Frontal cortex (tissue), 1 donor: ENCODE results near the gene DTX2. TPM values are rescaled to one million over a fixed set of nuclear protein-coding genes. Genes with fewer than 3 reads are reported as not detected.

Source experiments
- small RNA-seq: library from RNA; depleted of rRNA; stranded (forward); fragments of <200 nt; gene quantifications from one replicate; pipeline ENCODE3, GENCODE V24; 2014
- total RNA-seq: library from RNA; depleted of rRNA; stranded (reverse); fragments of >200 nt; gene quantifications from one replicate; pipeline ENCODE4 v1.2.3, GENCODE V29; 2014

The DTX2 gene
- total RNA-seq, 1 donor from 2014 or later = 1.6 TPM

Small RNA genes within 50 kb of the gene (small RNA-seq; reads per million reads assigned to genes)
- gene RF00019 = not detected

Other genes with a start within 250 kb of the DTX2 start
- 2.4 TPM for gene HSPB1, start 159.0 kb upstream of the DTX2 start, total RNA-seq
- 404 TPM for gene YWHAG, start 102.7 kb upstream of the DTX2 start, total RNA-seq
- 1.6 TPM for gene SSC4D, start 52.0 kb upstream of the DTX2 start, total RNA-seq
- gene ZP3, start 36.8 kb upstream of the DTX2 start, total RNA-seq = 1.2 TPM
- not detected for gene UPK3B, start 48.8 kb downstream of the DTX2 start, total RNA-seq
- 0.41 TPM for gene SPDYE16, start 81.6 kb downstream of the DTX2 start, total RNA-seq
- gene POMZP3, start 165.6 kb downstream of the DTX2 start, total RNA-seq = 4.5 TPM